IMR-90 (cell line): Measurements from ENCODE around the gene COL5A2. TPM values are rescaled to one million over a fixed set of nuclear protein-coding genes. Genes with fewer than 3 reads are reported as not detected.

ENCODE experiments used
- ATAC-seq: fragments of 200-7000 bp; cut with Tn5 transposase; 2 replicates; pipeline ENCODE4 v1.9.1; 2020; ENCODE audit warnings: low read depth, mild to moderate bottlenecking, moderate library complexity
- BruUV-seq: library from RNA; stranded (reverse); fragments of 400-500 nt; replicated peaks from 2 replicates; lab custom pipeline; 2021; lab: Mats Ljungman, UMichigan
- CTCF ChIA-PET: fragments of 300-600 bp; formaldehyde crosslinking; extraction: SDS; loops from one replicate; lab custom pipeline; 2021; ENCODE audit warnings: antibody characterized with exemption; lab: Yijun Ruan, JAX
- POLR2A ChIA-PET: fragments of 300-600 bp; sonication (Branson Sonifier 250); formaldehyde crosslinking; loops from one replicate; lab custom pipeline; 2022; ENCODE audit warnings: antibody characterized with exemption; ENCODE audit not compliant: unreplicated experiment; lab: Charles Lee
- DNase-seq: peaks from one replicate; pipeline ENCODE4 v3.0.0; 2013
- H2AFZ ChIP-seq: replicated peaks from 2 replicates; pipeline ENCODE3; 2013; ENCODE audit warnings: low read length, mild to moderate bottlenecking; ENCODE audit not compliant: poor library complexity
- H2AK5ac ChIP-seq: 2 replicates; pipeline ENCODE4 v1.6.1; 2013; ENCODE audit warnings: low read depth, low read length, inconsistent platforms
- H2AK9ac ChIP-seq: replicated peaks from 2 replicates; pipeline ENCODE3; 2013; ENCODE audit warnings: mild to moderate bottlenecking, low read depth, low read length, moderate library complexity; ENCODE audit not compliant: poor library complexity
- H2BK120ac ChIP-seq: 2 replicates; pipeline ENCODE4 v1.6.1; 2013; ENCODE audit warnings: low read depth, low read length, inconsistent platforms
- H2BK15ac ChIP-seq: 3 replicates; pipeline ENCODE4 v1.6.1; 2013; ENCODE audit warnings: low read depth, low read length, inconsistent platforms
- H2BK20ac ChIP-seq: 2 replicates; pipeline ENCODE4 v1.6.1; 2013; ENCODE audit warnings: low read depth, mild to moderate bottlenecking, inconsistent platforms, low read length, moderate library complexity
- H2BK5ac ChIP-seq: 2 replicates; pipeline ENCODE4 v1.6.1; 2013; ENCODE audit warnings: mild to moderate bottlenecking, low read depth, low read length, inconsistent platforms; ENCODE audit not compliant: poor library complexity, severe bottlenecking
- H3K14ac ChIP-seq: replicated peaks from 2 replicates; pipeline ENCODE4 v1.6.1; 2013; ENCODE audit warnings: low read depth, low read length, inconsistent platforms
- H3K18ac ChIP-seq: 2 replicates; pipeline ENCODE4 v1.6.1; 2013; ENCODE audit warnings: low read depth, low read length, control low read depth
- H3K23ac ChIP-seq: 2 replicates; pipeline ENCODE4 v1.6.1; 2013; ENCODE audit warnings: low read depth, low read length, inconsistent platforms
- H3K27ac ChIP-seq: 2 replicates; pipeline ENCODE4 v1.5.1; 2013; ENCODE audit warnings: mild to moderate bottlenecking, control low read depth, low read length; ENCODE audit not compliant: insufficient read depth
- H3K27me3 ChIP-seq: 2 replicates; pipeline ENCODE4 v1.6.1; 2013; ENCODE audit warnings: low read length; ENCODE audit not compliant: control insufficient read depth, insufficient read depth
- H3K36me3 ChIP-seq: 2 replicates; pipeline ENCODE4 v1.6.1; 2013; ENCODE audit warnings: low read length, mixed read lengths; ENCODE audit not compliant: control insufficient read depth, insufficient read depth
- H3K4ac ChIP-seq: 2 replicates; pipeline ENCODE4 v1.6.1; 2013; ENCODE audit warnings: low read depth, low read length, inconsistent platforms
- H3K4me1 ChIP-seq: 2 replicates; pipeline ENCODE4 v1.6.1; 2013; ENCODE audit warnings: low read length, mixed read lengths; ENCODE audit not compliant: control insufficient read depth, insufficient read depth
- H3K4me2 ChIP-seq: 2 replicates; pipeline ENCODE4 v1.6.1; 2013; ENCODE audit warnings: low read depth, mild to moderate bottlenecking, control low read depth, low read length, moderate library complexity
- H3K4me3 ChIP-seq: 2 replicates; pipeline ENCODE4 v1.5.1; 2013; ENCODE audit warnings: low read depth, mild to moderate bottlenecking, control low read depth, low read length, moderate library complexity; ENCODE audit not compliant: insufficient read depth
- H3K56ac ChIP-seq: 2 replicates; pipeline ENCODE4 v1.6.1; 2013; ENCODE audit warnings: low read length, inconsistent platforms; ENCODE audit not compliant: insufficient read depth; ENCODE audit errors: extremely low read depth
- H3K79me1 ChIP-seq, 2 experiments: 2 replicates each; pipeline ENCODE4 v1.6.1; 2013; ENCODE audit warnings: low read length in 2 of 2, inconsistent platforms in 1 of 2, low read depth in 1 of 2
- H3K9ac ChIP-seq: 2 replicates; pipeline ENCODE4 v1.6.1; 2013; ENCODE audit warnings: low read depth, low read length, control low read depth
- H3K9me1 ChIP-seq: 2 replicates; pipeline ENCODE4 v1.6.1; 2013; ENCODE audit warnings: low read length, inconsistent platforms; ENCODE audit not compliant: insufficient read depth
- H3K9me3 ChIP-seq: 2 replicates; pipeline ENCODE4 v1.6.1; 2013; ENCODE audit warnings: low read length; ENCODE audit not compliant: control insufficient read depth, insufficient read depth
- H4K20me1 ChIP-seq: 2 replicates; pipeline ENCODE4 v1.6.1; 2013; ENCODE audit warnings: low read length, inconsistent platforms; ENCODE audit not compliant: insufficient read depth
- H4K5ac ChIP-seq: 2 replicates; pipeline ENCODE4 v1.6.1; 2013; ENCODE audit warnings: mild to moderate bottlenecking, low read depth, low read length, control low read depth
- H4K8ac ChIP-seq, 2 experiments: 2 replicates each; pipeline ENCODE4 v1.6.1; 2013; ENCODE audit warnings: low read depth in 2 of 2, low read length in 2 of 2, control low read depth in 1 of 2, inconsistent platforms in 1 of 2
- H4K91ac ChIP-seq: 2 replicates; pipeline ENCODE4 v1.6.1; 2013; ENCODE audit warnings: low read depth, low read length, inconsistent platforms; ENCODE audit not compliant: insufficient read depth
- FOS ChIP-seq: fragments of 150-350 bp; IDR thresholded peaks from 2 replicates; pipeline ENCODE4 v1.6.1; 2016; ENCODE audit warnings: low read depth, low read length
- MAFK ChIP-seq: IDR thresholded peaks from 2 replicates; pipeline ENCODE4 v1.6.1; 2012; ENCODE audit warnings: low read depth, low read length, improper control_type of control experiment
- WGBS, 2 experiments: methylation state at CpG; one replicate each; pipeline versions ENCODE4 v1.1.5 to v1.1.7; 2013; ENCODE audit warnings: missing lambda C conversion rate in 2 of 2; ENCODE audit not compliant: insufficient read length in 1 of 2; ENCODE audit errors: extremely low coverage in 2 of 2; 5-methylcytosine and 5-hydroxymethylcytosine counted together
- dilution Hi-C: fragments of 300-500 bp; cut with HindIII; formaldehyde crosslinking; loops from one replicate; pipeline ENCODE4 v1.14.3; 2018; ENCODE audit warnings: low sequenced_read_pairs; ENCODE audit not compliant: unreplicated experiment
- in situ Hi-C: fragments of 300-500 bp; cut with MboI; formaldehyde crosslinking; loops from 3 replicates; pipeline ENCODE4 v1.14.3; 2019; ENCODE audit warnings: low sequenced_read_pairs, inconsistent platforms, mixed read lengths
- intact Hi-C: fragments of 100-400 bp; cut with micrococcal nuclease; formaldehyde crosslinking; loops from 2 replicates; pipeline ENCODE4 v1.10.0; 2022
- polyA plus RNA-seq, 3 experiments: library from polyadenylated mRNA; depleted of rRNA; stranded (reverse); fragments of >200 nt; gene quantifications; 2 replicates each; pipeline ENCODE4 v1.2.3, GENCODE V29; 2012; ENCODE audit warnings: low replicate concordance in 1 of 3
- total RNA-seq: library from RNA; depleted of rRNA; stranded (reverse); fragments of >200 nt; gene quantifications from 2 replicates; pipeline ENCODE4 v1.2.3, GENCODE V29; 2012

The COL5A2 gene
- total and polyA plus RNA-seq, 2 of the 4 experiments (the other 2 are of a cell fraction), result 181 to 257 TPM

DNA sequence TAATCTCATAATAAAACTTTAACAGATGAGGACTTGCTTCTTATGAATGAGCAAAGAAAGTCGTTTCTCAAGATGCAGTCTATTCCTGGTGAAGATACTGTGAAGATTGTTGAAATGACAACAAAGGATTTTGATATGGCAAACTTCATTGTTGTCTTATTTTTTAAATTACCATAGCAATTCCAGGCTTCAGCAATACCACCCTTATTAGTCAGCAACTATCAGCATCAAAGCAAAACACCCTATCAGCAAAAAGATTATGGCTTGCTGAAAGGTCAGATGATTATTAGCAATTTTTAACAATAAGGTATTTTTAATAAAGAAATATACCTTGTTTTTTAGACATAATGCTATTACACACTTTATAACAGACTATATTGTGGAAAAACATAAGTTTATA lies 88.3 kb downstream of the COL5A2 start:
- BruUV-seq, result no TSS peak
- Histone ChIP-seq H3K18ac (no peak overlapping the region), H2BK120ac (no peak overlapping the region), H4K20me1 (no peaks in the 10 kb centered on the region), H3K36me3 (peaks cover 40% of the 10 kb centered on the region), H3K9ac (no peak overlapping the region), H2BK15ac (no peak overlapping the region), H2BK20ac (no peak overlapping the region), H3K9me3 (no peaks in the 10 kb centered on the region), H2AK5ac (no peak overlapping the region), H3K27ac (no peak overlapping the region; the same call in 1 of the 2 replicates), H3K4me2 (no peak overlapping the region), H4K91ac (no peak overlapping the region), H3K4ac (no peak overlapping the region), H3K79me1 (peaks cover 33 to 46% of the 10 kb centered on the region in 2 experiments), H3K4me3 (no peak overlapping the region), H3K9me1 (peaks cover 5% of the 10 kb centered on the region; the same call in 1 of the 2 replicates), H3K56ac (no peak overlapping the region), H3K27me3 (no peaks in the 10 kb centered on the region), H2AK9ac (no peak overlapping the region), H3K4me1 (peaks cover 8% of the 10 kb centered on the region), H2AFZ (no peak overlapping the region), H3K23ac (no peak overlapping the region), H3K14ac (no peak overlapping the region), H4K8ac (no peak overlapping the region), H2BK5ac (peak overlapping the region; percentile 95), H4K5ac (no peak overlapping the region)
- dilution Hi-C loops (no loop called here), in situ Hi-C loops (loop anchor here (10.0 kb wide), 1 partner anchor 324 kb away; no protein-coding TSS in a partner anchor), intact Hi-C loops (no loop called here)
- ATAC-seq (no peak), DNase-seq (peak; percentile 41)
- CTCF ChIA-PET, result no interaction called here
- POLR2A ChIA-PET, result no interaction called here
- no CpG with 5 or more reads among the region's 1 CpG for WGBS, 2 experiments
- TF ChIP-seq FOS, result no peak
- peak; percentile 87 for TF ChIP-seq MAFK
